Natural killer cell (primary cell): ENCODE results near the gene AMN. TPM values are rescaled to one million over a fixed set of nuclear protein-coding genes. Genes with fewer than 3 reads are reported as not detected.

Source experiments
- ATAC-seq, 3 donors: fragments of 150-1000 bp in 2 of 3; fragments of 200-7000 bp in 1 of 3; cut with Tn5 transposase; 1 replicate in 1 of 3; 2 replicates in 2 of 3; pipeline ENCODE4 v1.10.0; 2021; ENCODE audit warnings: mild to moderate bottlenecking in 2 of 3, moderate library complexity in 2 of 3
- DNase-seq, 2 donors: peaks; one replicate each; pipeline versions ENCODE4 v3.0.0 to v3.0.0-alpha.2; 2013 to 2021; ENCODE audit warnings: mixed read lengths in 1 of 2
- H3K27ac ChIP-seq: one replicate; pipeline ENCODE4 v1.5.1; 2013; ENCODE audit warnings: mild to moderate bottlenecking, low read length
- H3K27me3 ChIP-seq: one replicate; pipeline ENCODE4 v1.6.1; 2013; ENCODE audit warnings: low read length; ENCODE audit not compliant: control insufficient read depth, insufficient read depth
- H3K36me3 ChIP-seq: one replicate; pipeline ENCODE4 v1.6.1; 2013; ENCODE audit warnings: low read length; ENCODE audit not compliant: control insufficient read depth, insufficient read depth
- H3K4me1 ChIP-seq: one replicate; pipeline ENCODE4 v1.6.1; 2013; ENCODE audit warnings: low read length; ENCODE audit not compliant: control insufficient read depth, insufficient read depth
- H3K4me3 ChIP-seq: one replicate; pipeline ENCODE4 v1.5.1; 2013; ENCODE audit warnings: low read length
- H3K9me3 ChIP-seq: one replicate; pipeline ENCODE4 v1.6.1; 2013; ENCODE audit warnings: low read length; ENCODE audit not compliant: control insufficient read depth, insufficient read depth
- H3K27ac Mint-ChIP-seq, 2 donors: one replicate each; pipeline ENCODE4 v1.8.0; 2022; ENCODE audit warnings: mild to moderate bottlenecking in 2 of 2, mixed read lengths in 2 of 2, moderate library complexity in 1 of 2
- H3K27me3 Mint-ChIP-seq, 2 donors: one replicate each; pipeline ENCODE4 v1.8.0; 2022; ENCODE audit warnings: low read depth in 2 of 2, mixed read lengths in 2 of 2
- H3K36me3 Mint-ChIP-seq: one replicate; pipeline ENCODE4 v1.8.0; 2022; ENCODE audit warnings: mixed read lengths
- H3K4me1 Mint-ChIP-seq, 2 donors: one replicate each; pipeline ENCODE4 v1.8.0; 2022; ENCODE audit warnings: mixed read lengths in 2 of 2
- H3K4me3 Mint-ChIP-seq: one replicate; pipeline ENCODE4 v1.8.0; 2022; ENCODE audit warnings: mild to moderate bottlenecking, moderate library complexity, mixed read lengths
- H3K9me3 Mint-ChIP-seq, 2 donors: one replicate each; pipeline ENCODE4 v1.8.0; 2022; ENCODE audit warnings: mixed read lengths in 2 of 2
- WGBS: methylation state at CpG from one replicate; pipeline ENCODE4 v1.1.7; 2013; ENCODE audit warnings: missing lambda C conversion rate; ENCODE audit not compliant: insufficient coverage; 5-methylcytosine and 5-hydroxymethylcytosine counted together
- intact Hi-C: fragments of 100-400 bp; cut with micrococcal nuclease; formaldehyde crosslinking; loops from one replicate; pipeline ENCODE4 v1.14.2; 2022
- total RNA-seq, 4 donors: library from RNA; stranded (reverse); fragments of 120-200 nt in 1 of 4; gene quantifications; one replicate each; pipeline versions ENCODE4 v1.2.3 to v1.2.4, GENCODE V29; 2013 to 2022
- TF ChIP-seq, protein P1 (sequence below): fragments of 200-600 bp; IDR thresholded peaks from one replicate; pipeline ENCODE4 v1.8.0; 2022; ENCODE audit warnings: antibody characterized with exemption

The AMN gene
- total RNA-seq, 3 donors from 2014 or later (not counting 1 experiment from before 2014, with no cell fraction given) = 0.24 to 2.4 (median 2.0) TPM

DNA sequence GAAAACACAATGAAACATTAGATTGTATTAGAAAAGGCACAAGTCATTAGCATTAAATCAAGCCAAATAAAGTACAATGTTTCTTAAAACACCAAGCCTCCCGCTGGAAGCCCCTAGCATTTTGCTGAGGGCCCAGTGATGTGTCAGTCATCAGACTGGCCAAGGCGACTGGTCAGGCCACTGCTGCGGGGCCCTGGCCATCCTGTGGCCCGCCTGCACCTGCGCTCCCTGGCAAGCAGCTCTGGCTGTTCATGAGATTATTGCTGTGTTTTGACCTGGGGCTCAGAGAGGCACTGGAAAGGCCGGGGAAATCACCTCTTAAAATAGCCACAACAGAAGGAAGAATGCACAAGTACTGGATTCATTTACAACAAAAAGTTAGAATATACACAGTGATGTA is 24.2 kb upstream of the AMN start:
- H3K36me3 ChIP-seq = peaks cover 16% of the 10 kb centered on the region
- H3K9me3 ChIP-seq = no peaks in the 10 kb centered on the region
- intact Hi-C loops = no loop called here
- peaks cover 23 to 24% of the 10 kb centered on the region in 2 donors for H3K4me1 Mint-ChIP-seq
- H3K4me3 Mint-ChIP-seq = no peak overlapping the region
- peaks cover 5% of the 10 kb centered on the region for H3K36me3 Mint-ChIP-seq
- WGBS = 87% methylated on average over 5 of the region's 6 CpGs
- H3K27ac Mint-ChIP-seq = no peak overlapping the region
- H3K27me3 ChIP-seq = no peaks in the 10 kb centered on the region
- H3K9me3 Mint-ChIP-seq = no peaks in the 10 kb centered on the region
- no peak overlapping the region for H3K27ac ChIP-seq
- H3K27me3 Mint-ChIP-seq = no peaks in the 10 kb centered on the region
- no peak overlapping the region for H3K4me3 ChIP-seq
- DNase-seq (no peak), ATAC-seq (no peak)
- H3K4me1 ChIP-seq = peaks cover 32% of the 10 kb centered on the region
- TF ChIP-seq, protein P1, sequence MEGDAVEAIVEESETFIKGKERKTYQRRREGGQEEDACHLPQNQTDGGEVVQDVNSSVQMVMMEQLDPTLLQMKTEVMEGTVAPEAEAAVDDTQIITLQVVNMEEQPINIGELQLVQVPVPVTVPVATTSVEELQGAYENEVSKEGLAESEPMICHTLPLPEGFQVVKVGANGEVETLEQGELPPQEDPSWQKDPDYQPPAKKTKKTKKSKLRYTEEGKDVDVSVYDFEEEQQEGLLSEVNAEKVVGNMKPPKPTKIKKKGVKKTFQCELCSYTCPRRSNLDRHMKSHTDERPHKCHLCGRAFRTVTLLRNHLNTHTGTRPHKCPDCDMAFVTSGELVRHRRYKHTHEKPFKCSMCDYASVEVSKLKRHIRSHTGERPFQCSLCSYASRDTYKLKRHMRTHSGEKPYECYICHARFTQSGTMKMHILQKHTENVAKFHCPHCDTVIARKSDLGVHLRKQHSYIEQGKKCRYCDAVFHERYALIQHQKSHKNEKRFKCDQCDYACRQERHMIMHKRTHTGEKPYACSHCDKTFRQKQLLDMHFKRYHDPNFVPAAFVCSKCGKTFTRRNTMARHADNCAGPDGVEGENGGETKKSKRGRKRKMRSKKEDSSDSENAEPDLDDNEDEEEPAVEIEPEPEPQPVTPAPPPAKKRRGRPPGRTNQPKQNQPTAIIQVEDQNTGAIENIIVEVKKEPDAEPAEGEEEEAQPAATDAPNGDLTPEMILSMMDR = no peak

DNA sequence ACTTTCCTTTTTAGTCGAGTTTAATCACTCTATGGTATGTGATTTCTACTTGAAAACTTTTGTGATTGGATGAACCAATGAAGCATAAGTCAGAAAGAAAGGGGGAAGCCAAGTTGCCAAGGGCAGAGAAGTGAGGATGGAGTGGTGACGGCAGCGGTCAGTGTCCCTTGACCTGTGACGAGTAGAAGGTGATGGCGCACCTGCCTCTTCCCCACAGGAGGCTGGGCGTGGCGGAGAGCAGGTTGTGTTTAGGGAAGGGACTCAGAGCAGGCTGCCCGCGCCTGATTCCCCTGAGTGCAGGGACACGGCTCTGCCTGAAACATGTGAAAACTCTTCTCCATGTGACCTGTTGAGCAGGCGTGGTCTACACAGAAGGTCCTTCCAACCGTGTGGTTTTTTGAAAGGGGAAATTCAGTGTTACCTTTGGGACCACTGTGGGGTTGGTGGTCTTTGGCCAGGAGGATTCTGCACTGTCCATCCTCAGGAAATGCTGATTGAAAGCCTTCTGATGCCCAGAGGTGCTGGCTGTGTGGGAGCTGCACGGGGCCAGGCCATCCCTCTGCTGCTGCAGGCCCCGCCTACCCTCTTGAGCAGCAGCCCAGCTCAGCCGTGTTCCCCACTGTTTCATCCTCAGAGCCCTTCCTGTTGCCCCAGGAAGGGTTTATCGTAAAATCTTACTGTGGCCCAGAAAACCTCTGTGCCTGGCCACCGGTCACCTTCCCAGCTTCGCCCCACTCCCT is 23.5 kb upstream of the AMN start:
- TF ChIP-seq, protein P1 = no peak
- H3K4me1 ChIP-seq = peaks cover 34% of the 10 kb centered on the region
- Mint-ChIP-seq H3K27ac (peak overlapping the region in 1 of 2 donors; percentile 9), H3K4me1 (peaks cover 30% of the 10 kb centered on the region in 2 donors), H3K36me3 (peaks cover 7% of the 10 kb centered on the region), H3K9me3 (no peaks in the 10 kb centered on the region), H3K4me3 (no peak overlapping the region), H3K27me3 (no peaks in the 10 kb centered on the region)
- no peak overlapping the region for H3K4me3 ChIP-seq
- H3K36me3 ChIP-seq = peaks cover 16% of the 10 kb centered on the region
- 76% methylated on average over 18 of the region's 18 CpGs for WGBS
- H3K27ac ChIP-seq = peak overlapping the region; percentile 10
- no peaks in the 10 kb centered on the region for H3K9me3 ChIP-seq
- intact Hi-C loops = no loop called here
- H3K27me3 ChIP-seq = no peaks in the 10 kb centered on the region
- ATAC-seq (no peak), DNase-seq (no peak)

DNA sequence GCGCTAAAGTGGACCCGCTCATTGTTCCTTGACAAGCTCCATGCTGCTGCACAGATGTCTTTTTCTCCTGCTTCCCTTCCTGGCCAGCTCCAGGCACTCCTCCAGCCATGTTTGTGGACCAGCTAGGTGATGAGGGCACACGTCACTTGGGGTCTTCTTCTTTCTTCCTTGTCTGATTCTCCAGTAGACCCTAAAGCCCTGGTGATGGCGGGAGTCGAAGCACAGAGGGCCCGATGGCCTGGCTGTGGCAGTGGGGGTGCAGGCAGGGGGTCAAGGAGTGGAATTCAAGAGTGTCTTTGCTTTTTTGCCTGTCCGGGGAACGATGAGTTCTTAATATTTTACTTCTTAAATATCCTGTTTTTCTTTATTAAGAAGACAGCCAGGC is 23.0 kb upstream of the AMN start:
- DNase-seq (no peak), ATAC-seq (no peak)
- TF ChIP-seq, protein P1 = no peak
- Mint-ChIP-seq H3K27me3 (no peaks in the 10 kb centered on the region), H3K27ac (peak overlapping the region in 1 of 2 donors; percentile 9), H3K4me3 (no peak overlapping the region), H3K9me3 (no peaks in the 10 kb centered on the region), H3K4me1 (peaks cover 31% of the 10 kb centered on the region in 2 donors), H3K36me3 (peaks cover 7% of the 10 kb centered on the region)
- WGBS = 93% methylated on average over 8 of the region's 8 CpGs
- no peak overlapping the region for H3K4me3 ChIP-seq
- H3K27me3 ChIP-seq = no peaks in the 10 kb centered on the region
- peak overlapping the region; percentile 10 for H3K27ac ChIP-seq
- H3K4me1 ChIP-seq = peaks cover 38% of the 10 kb centered on the region
- H3K9me3 ChIP-seq = no peaks in the 10 kb centered on the region
- peaks cover 16% of the 10 kb centered on the region for H3K36me3 ChIP-seq
- intact Hi-C loops = no loop called here
